ENCODE measurements around the gene ZNF622. TPM values are rescaled to one million over a fixed set of nuclear protein-coding genes. Genes with fewer than 3 reads are reported as not detected.

ZNF622 gene
- total and polyA plus RNA-seq, 4 donors: 15.0 to 33.0 (median 25.6) TPM

DNA sequence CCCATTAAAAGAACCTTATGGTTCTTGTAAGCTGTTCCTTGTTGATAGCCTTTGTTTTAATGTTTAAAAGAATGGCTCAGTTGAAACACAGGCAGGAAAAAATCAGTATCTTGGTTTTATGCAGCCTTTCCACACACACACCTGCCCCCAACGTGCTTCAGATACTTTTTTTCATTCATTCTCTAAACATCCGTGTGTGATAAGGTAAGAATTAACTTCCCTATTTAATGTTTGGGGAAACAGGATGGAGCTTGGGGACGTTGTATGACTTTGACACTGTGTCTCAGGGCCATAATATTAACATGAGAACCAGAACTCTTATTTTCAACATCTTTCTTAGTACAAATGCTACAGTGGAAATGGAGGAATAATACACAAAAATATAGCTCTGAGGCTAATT, 5.8 kb upstream of the ZNF622 start:
- DNase-seq: no peak
- Histone ChIP-seq H3K27ac (ENCODE audit: low read depth in 1 of 2, low read length in 1 of 2) (no peak overlapping the region), H3K9ac (ENCODE audit: insufficient read depth in 1 of 2, low read length in 2 of 2) (no peak overlapping the region), H3K36me3 (ENCODE audit: control insufficient read depth in 4 of 4, insufficient read depth in 4 of 4, low read length in 4 of 4) (peaks cover 0 to 2% (median 0%) of the 10 kb centered on the region in 4 donors), H3K27me3 (ENCODE audit: control insufficient read depth in 3 of 3, insufficient read depth in 3 of 3, low read length in 2 of 3) (no peaks in the 10 kb centered on the region), H3K4me3 (no peak overlapping the region), H3K9me3 (ENCODE audit: control insufficient read depth in 4 of 4, insufficient read depth in 3 of 4, low read length in 3 of 4) (no peaks in the 10 kb centered on the region), H3K4me1 (ENCODE audit: control insufficient read depth in 5 of 5, insufficient read depth in 5 of 5, low read length in 5 of 5) (peaks cover 0 to 15% (median 7%) of the 10 kb centered on the region in 5 donors)
- TF ChIP-seq, protein P1, sequence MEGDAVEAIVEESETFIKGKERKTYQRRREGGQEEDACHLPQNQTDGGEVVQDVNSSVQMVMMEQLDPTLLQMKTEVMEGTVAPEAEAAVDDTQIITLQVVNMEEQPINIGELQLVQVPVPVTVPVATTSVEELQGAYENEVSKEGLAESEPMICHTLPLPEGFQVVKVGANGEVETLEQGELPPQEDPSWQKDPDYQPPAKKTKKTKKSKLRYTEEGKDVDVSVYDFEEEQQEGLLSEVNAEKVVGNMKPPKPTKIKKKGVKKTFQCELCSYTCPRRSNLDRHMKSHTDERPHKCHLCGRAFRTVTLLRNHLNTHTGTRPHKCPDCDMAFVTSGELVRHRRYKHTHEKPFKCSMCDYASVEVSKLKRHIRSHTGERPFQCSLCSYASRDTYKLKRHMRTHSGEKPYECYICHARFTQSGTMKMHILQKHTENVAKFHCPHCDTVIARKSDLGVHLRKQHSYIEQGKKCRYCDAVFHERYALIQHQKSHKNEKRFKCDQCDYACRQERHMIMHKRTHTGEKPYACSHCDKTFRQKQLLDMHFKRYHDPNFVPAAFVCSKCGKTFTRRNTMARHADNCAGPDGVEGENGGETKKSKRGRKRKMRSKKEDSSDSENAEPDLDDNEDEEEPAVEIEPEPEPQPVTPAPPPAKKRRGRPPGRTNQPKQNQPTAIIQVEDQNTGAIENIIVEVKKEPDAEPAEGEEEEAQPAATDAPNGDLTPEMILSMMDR (IDR thresholded peaks at IDR 0.05; ENCODE audit: control extremely low read depth, extremely low read depth): no peak
- WGBS, 2 donors: 12 to 29% methylated on average over 3 of the region's 3 CpGs
- ATAC-seq (ENCODE audit: insufficient read depth, low FRiP score): no peak

DNA sequence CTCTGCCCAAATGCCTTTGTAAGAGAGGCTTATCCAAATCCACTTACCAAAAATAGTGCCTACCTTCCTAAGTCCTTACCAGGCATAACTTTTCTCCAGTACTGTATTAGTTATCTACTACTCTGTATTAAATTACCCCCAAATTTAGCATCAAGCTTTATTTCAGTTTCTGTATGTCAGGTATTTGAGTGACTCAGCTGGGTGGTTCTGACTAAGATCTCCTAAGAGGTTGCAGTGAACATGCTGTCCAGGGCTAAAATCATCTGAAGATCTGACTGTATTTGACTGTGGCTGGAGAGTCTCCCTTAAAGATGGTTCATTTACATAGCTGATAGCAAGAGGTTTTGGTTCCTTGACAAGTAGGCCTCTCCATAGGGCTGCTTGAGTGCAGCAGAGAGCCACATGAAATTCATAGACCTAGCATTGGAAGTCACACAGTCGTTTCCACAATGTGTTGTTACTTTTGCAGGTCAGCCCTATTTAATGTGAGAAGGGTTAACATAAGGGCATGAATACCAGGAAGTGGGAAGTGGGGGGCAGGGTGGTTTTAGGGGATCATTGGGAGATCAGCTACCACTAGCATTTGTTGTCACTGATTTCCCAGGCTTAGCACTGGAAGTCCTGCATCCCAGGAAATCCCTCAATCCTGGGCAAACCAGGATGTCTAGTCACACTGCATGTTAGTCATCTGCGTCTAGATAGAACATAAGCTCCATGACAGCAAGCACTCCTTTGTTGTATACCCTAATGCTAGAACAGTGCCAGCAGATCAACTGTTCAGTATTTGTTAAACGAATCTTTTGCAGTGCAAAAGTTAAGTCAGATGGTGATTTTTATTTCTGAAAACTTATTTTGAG, 2.0 kb upstream of the ZNF622 start:
- DNase-seq (no peak), ATAC-seq (ENCODE audit: insufficient read depth, low FRiP score) (peak; percentile 9)
- Histone ChIP-seq H3K9ac (ENCODE audit: insufficient read depth in 1 of 2, low read length in 2 of 2) (no peak overlapping the region), H3K4me1 (ENCODE audit: control insufficient read depth in 5 of 5, insufficient read depth in 5 of 5, low read length in 5 of 5) (peaks cover 6 to 31% (median 8%) of the 10 kb centered on the region in 5 donors), H3K27ac (ENCODE audit: low read depth in 1 of 2, low read length in 1 of 2) (peak overlapping the region; percentile 28 to 90), H3K9me3 (ENCODE audit: control insufficient read depth in 4 of 4, insufficient read depth in 3 of 4, low read length in 3 of 4) (no peaks in the 10 kb centered on the region), H3K36me3 (ENCODE audit: control insufficient read depth in 4 of 4, insufficient read depth in 4 of 4, low read length in 4 of 4) (peaks cover under 1 to 11% (median 4%) of the 10 kb centered on the region in 4 donors), H3K4me3 (no peak overlapping the region), H3K27me3 (ENCODE audit: control insufficient read depth in 3 of 3, insufficient read depth in 3 of 3, low read length in 2 of 3) (no peaks in the 10 kb centered on the region)
- 76 to 78% methylated on average over 3 of the region's 3 CpGs for WGBS, 2 donors
- TF ChIP-seq, protein P1 (IDR thresholded peaks at IDR 0.05; ENCODE audit: control extremely low read depth, extremely low read depth): no peak

DNA sequence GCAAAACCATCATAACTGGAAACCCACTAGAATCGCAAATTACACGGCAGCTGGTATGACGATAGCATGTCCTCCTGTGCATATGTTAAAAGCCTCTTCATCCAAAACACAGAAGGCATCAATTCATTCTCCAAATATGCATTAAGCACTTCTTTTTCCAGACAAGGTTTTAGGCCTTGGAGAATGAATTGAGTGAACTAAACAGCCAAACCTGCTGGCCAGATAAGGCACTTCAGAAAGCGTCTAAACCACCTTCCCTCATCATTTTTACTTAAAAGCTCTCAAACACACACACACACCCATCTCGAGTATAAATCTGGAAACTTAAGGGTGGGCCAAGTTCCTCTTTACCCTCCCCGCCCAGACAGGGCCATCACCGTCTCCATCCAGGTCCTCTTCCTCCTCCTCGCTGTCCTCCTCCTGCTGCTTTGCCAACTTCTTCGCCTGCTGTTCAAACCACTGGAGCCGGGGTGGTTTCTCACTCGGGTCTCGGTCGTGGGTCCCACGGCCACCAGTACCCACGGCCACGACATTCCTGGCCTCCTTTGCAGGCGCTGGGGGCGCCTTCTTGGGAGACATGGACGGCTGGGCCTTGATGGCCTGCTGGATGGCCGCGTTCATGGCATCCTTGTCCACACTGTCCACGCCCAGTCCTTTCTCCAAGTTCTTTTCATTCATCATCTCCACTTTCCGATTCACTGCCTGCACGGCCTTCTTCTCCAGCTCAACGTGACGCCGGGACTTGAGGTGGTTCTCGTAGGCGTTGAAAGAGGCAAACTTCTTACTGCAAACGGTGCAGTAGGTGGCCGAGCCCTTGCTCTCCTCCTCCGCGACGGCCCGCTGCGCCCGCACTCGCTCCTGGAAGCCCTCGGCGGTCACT, 696 bp downstream of the ZNF622 start:
- WGBS, 2 donors: 7 to 8% methylated on average over 40 of the region's 40 CpGs
- H3K4me1 ChIP-seq (ENCODE audit: control insufficient read depth in 5 of 5, insufficient read depth in 5 of 5, low read length in 5 of 5): peaks cover 8 to 31% (median 8%) of the 10 kb centered on the region in 5 donors

More for the DNA sequence above, 696 bp downstream of the ZNF622 start:
- Histone ChIP-seq H3K4me3 (peak overlapping the region; percentile 93), H3K36me3 (ENCODE audit: control insufficient read depth in 4 of 4, insufficient read depth in 4 of 4, low read length in 4 of 4) (peaks cover 16 to 29% (median 22%) of the 10 kb centered on the region in 4 donors), H3K27ac (ENCODE audit: low read depth in 1 of 2, low read length in 1 of 2) (peak overlapping the region; percentile 81 to 97), H3K9me3 (ENCODE audit: control insufficient read depth in 4 of 4, insufficient read depth in 3 of 4, low read length in 3 of 4) (no peaks in the 10 kb centered on the region), H3K27me3 (ENCODE audit: control insufficient read depth in 3 of 3, insufficient read depth in 3 of 3, low read length in 2 of 3) (no peaks in the 10 kb centered on the region), H3K9ac (ENCODE audit: insufficient read depth in 1 of 2, low read length in 2 of 2) (peak overlapping the region; percentile 35 to 86)
- no peak for DNase-seq
- TF ChIP-seq, protein P1 (IDR thresholded peaks at IDR 0.05; ENCODE audit: control extremely low read depth, extremely low read depth): no peak
- no peak for ATAC-seq (ENCODE audit: insufficient read depth, low FRiP score)
